CD4-positive, alpha-beta T cell treated with Interleukin-4 for 4 hours (primary cell): Measurements from ENCODE around the gene C1orf122.

ENCODE experiments used
- DNase-seq: peaks from one replicate; pipeline ENCODE4 v3.0.0-alpha.2; 2020

The C1orf122 gene

GRCh38 chr1:37802439-37802838 lies 5.2 kb upstream of the C1orf122 start:
- no peak for DNase-seq

- no peak for DNase-seq
Observed at GRCh38 chr1:37807220-37807554, 403 bp upstream of the C1orf122 start.

GRCh38 chr1:37808369-37809319 lies 1.1 kb downstream of the C1orf122 start:
- no peak for DNase-seq

GRCh38 chr1:37809942-37810341 lies 2.4 kb downstream of the C1orf122 start:
- DNase-seq = no peak

- peak; percentile 76 for DNase-seq
Observed at GRCh38 chr1:37811027-37811655, 3.6 kb downstream of the C1orf122 start.

GRCh38 chr1:37813529-37814145 lies 6.0 kb downstream of the C1orf122 start:
- no peak for DNase-seq

GRCh38 chr1:37814252-37814651 lies 6.7 kb downstream of the C1orf122 start:
- DNase-seq = no peak

GRCh38 chr1:37817481-37817880 lies 9.9 kb downstream of the C1orf122 start:
- no peak for DNase-seq

- DNase-seq = no peak
Observed at GRCh38 chr1:37821481-37821880, 13.9 kb downstream of the C1orf122 start.

- DNase-seq = no peak
Observed at GRCh38 chr1:37822906-37823815, 15.6 kb downstream of the C1orf122 start.

GRCh38 chr1:37824001-37824400 lies 16.4 kb downstream of the C1orf122 start:
- DNase-seq = no peak

- DNase-seq = no peak
Observed at GRCh38 chr1:37825506-37825905, 17.9 kb downstream of the C1orf122 start.

GRCh38 chr1:37828410-37829074 lies 21.0 kb downstream of the C1orf122 start:
- DNase-seq = no peak

- no peak for DNase-seq
Observed at GRCh38 chr1:37831109-37831508, 23.5 kb downstream of the C1orf122 start.

GRCh38 chr1:37831809-37832208 lies 24.2 kb downstream of the C1orf122 start:
- DNase-seq = no peak

GRCh38 chr1:37836788-37837187 lies 29.2 kb downstream of the C1orf122 start:
- DNase-seq = no peak

GRCh38 chr1:37839676-37840075 lies 32.1 kb downstream of the C1orf122 start:
- DNase-seq = no peak

- no peak for DNase-seq
Observed at GRCh38 chr1:37840711-37841110, 33.1 kb downstream of the C1orf122 start.

- DNase-seq = no peak
Observed at GRCh38 chr1:37841652-37842051, 34.1 kb downstream of the C1orf122 start.

- DNase-seq = no peak
Observed at GRCh38 chr1:37844536-37844935, 36.9 kb downstream of the C1orf122 start.

- no peak for DNase-seq
Observed at GRCh38 chr1:37845049-37845646, 37.6 kb downstream of the C1orf122 start.

GRCh38 chr1:37845786-37846185 lies 38.2 kb downstream of the C1orf122 start:
- no peak for DNase-seq
